HepG2 (cell line): ENCODE results near the gene PKMYT1. TPM values are rescaled to one million over a fixed set of nuclear protein-coding genes. Genes with fewer than 3 reads are reported as not detected.

ENCODE experiments used
- ARID2 ChIP-seq: sonication (generic); formaldehyde crosslinking; IDR thresholded peaks from 2 replicates; pipeline ENCODE4 v1.8.1; 2022; ENCODE audit warnings: mild to moderate bottlenecking, missing genetic modification reagents, borderline replicate concordance
- CBX2 ChIP-seq, 2 experiments: fragments of 200-600 bp in 1 of 2; sonication (generic); formaldehyde crosslinking in 1 of 2; IDR thresholded peaks; 2 replicates each; pipeline versions ENCODE4 v1.7.0 to v1.8.1; 2018 to 2022; ENCODE audit warnings: low read depth in 2 of 2, low read length in 1 of 2, mild to moderate bottlenecking in 1 of 2, missing genetic modification reagents in 1 of 2
- CHD4 ChIP-seq: fragments of 200-600 bp; sonication (generic); IDR thresholded peaks from 2 replicates; pipeline ENCODE4 v1.7.0; 2017; ENCODE audit warnings: mild to moderate bottlenecking, low read length, borderline replicate concordance
- ERF ChIP-seq: IDR thresholded peaks from 2 replicates; pipeline ENCODE4 v1.6.1; 2018; ENCODE audit warnings: missing biosample characterization, missing genetic modification reagents
- ESRRA ChIP-seq: sonication (generic); formaldehyde crosslinking; IDR thresholded peaks from 2 replicates; pipeline ENCODE4 v1.5.1; 2020; ENCODE audit warnings: mild to moderate bottlenecking, low read depth, missing genetic modification reagents
- GLMP ChIP-seq: sonication (generic); formaldehyde crosslinking; IDR thresholded peaks from 2 replicates; pipeline ENCODE4 v1.9.0; 2021; ENCODE audit warnings: missing genetic modification reagents, mild to moderate bottlenecking, borderline replicate concordance
- HDAC1 ChIP-seq: sonication (generic); formaldehyde crosslinking; IDR thresholded peaks from 2 replicates; pipeline ENCODE4 v1.5.1; 2020; ENCODE audit warnings: mild to moderate bottlenecking, missing genetic modification reagents
- MED13 ChIP-seq: sonication (generic); formaldehyde crosslinking; IDR thresholded peaks from 2 replicates; pipeline ENCODE4 v1.5.0; 2020; ENCODE audit warnings: missing genetic modification reagents
- MYPOP ChIP-seq: sonication (generic); formaldehyde crosslinking; IDR thresholded peaks from 2 replicates; pipeline ENCODE4 v1.8.1; 2023; ENCODE audit warnings: mild to moderate bottlenecking, moderate library complexity, missing genetic modification reagents
- PCBP2 ChIP-seq: fragments of 200-400 bp; formaldehyde crosslinking; optimal IDR thresholded peaks from 2 replicates; pipeline ENCODE3; 2018; ENCODE audit warnings: low read length, low read depth; ENCODE audit not compliant: poor library complexity, severe bottlenecking
- REXO4 ChIP-seq: sonication (generic); formaldehyde crosslinking; IDR thresholded peaks from 2 replicates; pipeline ENCODE4 v1.8.0; 2022; ENCODE audit warnings: missing genetic modification reagents, mild to moderate bottlenecking, borderline replicate concordance
- SKI ChIP-seq: fragments of 450-650 bp; IDR thresholded peaks from one replicate; pipeline ENCODE4 v1.6.1; 2018; ENCODE audit warnings: mild to moderate bottlenecking; ENCODE audit not compliant: partially characterized antibody
- SRSF4 ChIP-seq: fragments of 200-400 bp; formaldehyde crosslinking; IDR thresholded peaks from one replicate; pipeline ENCODE4 v1.6.1; 2018; ENCODE audit warnings: mild to moderate bottlenecking, low read depth, low read length, moderate library complexity; ENCODE audit not compliant: poor library complexity, severe bottlenecking
- STAG1 ChIP-seq: sonication (generic); formaldehyde crosslinking; IDR thresholded peaks from 2 replicates; pipeline ENCODE4 v1.4.0; 2020; ENCODE audit warnings: missing genetic modification reagents
- STAT5B ChIP-seq: sonication (generic); formaldehyde crosslinking; IDR thresholded peaks from 2 replicates; pipeline ENCODE4 v1.4.0; 2020; ENCODE audit warnings: missing genetic modification reagents
- THAP9 ChIP-seq: sonication (generic); formaldehyde crosslinking; IDR thresholded peaks from 2 replicates; pipeline ENCODE4; 2020; ENCODE audit warnings: missing genetic modification reagents, mild to moderate bottlenecking, borderline replicate concordance
- YEATS4 ChIP-seq: sonication (generic); formaldehyde crosslinking; IDR thresholded peaks from 2 replicates; pipeline ENCODE4 v1.4.0; 2020; ENCODE audit warnings: missing genetic modification reagents, borderline replicate concordance
- ZNF24 ChIP-seq: fragments of 450-650 bp; IDR thresholded peaks from 2 replicates; pipeline ENCODE4 v1.6.1; 2017; ENCODE audit warnings: antibody characterized with exemption, mild to moderate bottlenecking
- ZNF256 ChIP-seq: sonication (generic); formaldehyde crosslinking; conservative IDR thresholded peaks from 2 replicates; pipeline ENCODE4 v1.4.0; 2020; ENCODE audit warnings: missing genetic modification reagents
- ZNF264 ChIP-seq: sonication (generic); formaldehyde crosslinking; IDR thresholded peaks from 2 replicates; pipeline ENCODE4 v1.4.0; 2020; ENCODE audit warnings: missing genetic modification reagents
- ZNF350 ChIP-seq: sonication (generic); formaldehyde crosslinking; IDR thresholded peaks from 2 replicates; pipeline ENCODE4 v1.4.0; 2020; ENCODE audit warnings: mild to moderate bottlenecking, low read depth, missing genetic modification reagents, borderline replicate concordance
- ZNF430 ChIP-seq: sonication (generic); formaldehyde crosslinking; IDR thresholded peaks from 2 replicates; pipeline ENCODE4 v1.9.0; 2021; ENCODE audit warnings: mild to moderate bottlenecking, missing genetic modification reagents
- ZNF451 ChIP-seq: sonication (generic); formaldehyde crosslinking; IDR thresholded peaks from 2 replicates; pipeline ENCODE4 v1.5.0; 2020; ENCODE audit warnings: mild to moderate bottlenecking, missing genetic modification reagents
- ZNF556 ChIP-seq: sonication (generic); formaldehyde crosslinking; IDR thresholded peaks from 2 replicates; pipeline ENCODE4 v1.4.0; 2020; ENCODE audit warnings: mild to moderate bottlenecking, missing genetic modification reagents, borderline replicate concordance
- ZNF576 ChIP-seq: sonication (generic); formaldehyde crosslinking; IDR thresholded peaks from 2 replicates; pipeline ENCODE4 v1.4.0; 2020; ENCODE audit warnings: mild to moderate bottlenecking, missing genetic modification reagents
- ZNF615 ChIP-seq: sonication (generic); formaldehyde crosslinking; IDR thresholded peaks from 2 replicates; pipeline ENCODE4 v1.5.0; 2020; ENCODE audit warnings: mild to moderate bottlenecking, missing genetic modification reagents, borderline replicate concordance
- ZNF839 ChIP-seq: sonication (generic); formaldehyde crosslinking; IDR thresholded peaks from 2 replicates; pipeline ENCODE4 v1.4.0; 2020; ENCODE audit warnings: missing genetic modification reagents, mild to moderate bottlenecking, borderline replicate concordance
- polyA plus RNA-seq, 8 experiments: library from polyadenylated mRNA; depleted of rRNA in 3 of 8; stranded (reverse) in 7 of 8; unstranded in 1 of 8; fragments of >200 nt; fragmentation: Illumina TruSeq in 4 of 8; extraction: Trizol in 4 of 8; gene quantifications; 2 replicates each; pipeline versions ENCODE4 v1.2.1 to v1.2.3, GENCODE V29; 2011 to 2016; ENCODE audit warnings: low read depth in 4 of 8, missing spikeins in 1 of 8, mixed read lengths in 1 of 8; ENCODE audit not compliant: insufficient read depth in 1 of 8
- total RNA-seq, 5 experiments: library from RNA; depleted of rRNA; stranded (reverse); fragments of >200 nt; fragmentation: Illumina TruSeq; extraction: Trizol; gene quantifications; 2 replicates each; pipeline ENCODE4 v1.2.3, GENCODE V29; 2016; ENCODE audit warnings: low read depth in 1 of 5

PKMYT1 gene
- total and polyA plus RNA-seq, 2 of the 13 experiments (the other 11 are each of a cell fraction or from before 2014, with no cell fraction given): 7.0 to 27.8 TPM

- TF ChIP-seq GLMP (CRISPR knock-in tag) (no peak), ZNF430 (CRISPR knock-in tag) (0 out of 2 replicates have a peak, but pooled peaks have one; percentile 13), YEATS4 (peak; percentile 36), ZNF615 (CRISPR knock-in tag) (no peak), ESRRA (no peak), ZNF451 (CRISPR knock-in tag) (peak; percentile 58; the same call in 1 of the 2 replicates), THAP9 (CRISPR knock-in tag) (no peak), ZNF350 (CRISPR knock-in tag) (no peak), PCBP2 (no peak), ZNF839 (CRISPR knock-in tag) (no peak), STAT5B (CRISPR knock-in tag) (no peak), HDAC1 (CRISPR knock-in tag) (peak; percentile 46), SKI (peak; percentile 64), ZNF556 (CRISPR knock-in tag) (no peak), ZNF24 (no peak; the same call in 1 of the 2 replicates), ARID2 (CRISPR knock-in tag) (no peak), CBX2 (IDR thresholded peaks at IDR 0.05; ENCODE audit: low read depth, low read length) (no peak), CBX2 (CRISPR knock-in tag; IDR thresholded peaks at IDR 0.05; ENCODE audit: low read depth) (no peak), ZNF256 (CRISPR knock-in tag) (no peak), ZNF576 (CRISPR knock-in tag) (no peak), ZNF264 (no peak), MED13 (CRISPR knock-in tag) (no peak; the same call in 1 of the 2 replicates), ERF (peak; percentile 61; the same call in 1 of the 2 replicates), CHD4 (no peak), STAG1 (CRISPR knock-in tag) (no peak), MYPOP (CRISPR knock-in tag) (0 out of 2 replicates have a peak, but pooled peaks have one; percentile 36), REXO4 (CRISPR knock-in tag) (no peak), SRSF4 (no peak)
These were observed 40.0 kb upstream of the PKMYT1 start, which contains the start of gene TNFRSF12A (continued) for GRCh38 chr16:3020247-3020603.
